D721Med (cell line): ENCODE data around the gene ADNP2.

Experiments used
- DNase-seq: peaks from one replicate; pipeline ENCODE4 v3.0.0; 2011; ENCODE audit warnings: low spot score; ENCODE audit not compliant: insufficient read length
- FAIRE-seq: peaks from 2 replicates; lab custom pipeline; 2011; peaks lifted over from hg19 to GRCh38; lab: Jason Lieb, UNC
- CTCF ChIP-seq: IDR thresholded peaks from 2 replicates; pipeline ENCODE4 v1.5.1; 2012; ENCODE audit warnings: mild to moderate bottlenecking, control low read depth; ENCODE audit not compliant: insufficient read depth; ENCODE audit errors: missing control alignments

Gene ADNP2

GRCh38 chr18:80181642-80182461 lies 72.8 kb downstream of the ADNP2 start:
- no peak for FAIRE-seq
- TF ChIP-seq CTCF = no peak
- DNase-seq = no peak

- DNase-seq (no peak), FAIRE-seq (no peak)
- TF ChIP-seq CTCF = no peak
Observed at GRCh38 chr18:80182855-80183254, 73.8 kb downstream of the ADNP2 start.

- FAIRE-seq = peak; percentile 48
- DNase-seq = no peak
- no peak for TF ChIP-seq CTCF
Observed at GRCh38 chr18:80183273-80184050, 74.4 kb downstream of the ADNP2 start.

- no peak for TF ChIP-seq CTCF
- FAIRE-seq (no peak), DNase-seq (no peak)
Observed at GRCh38 chr18:80184243-80184772, 75.2 kb downstream of the ADNP2 start.

GRCh38 chr18:80185545-80185944 lies 76.5 kb downstream of the ADNP2 start:
- TF ChIP-seq CTCF = no peak
- DNase-seq = no peak
- FAIRE-seq = peak; percentile 53

- FAIRE-seq = peak; percentile 67
- no peak for TF ChIP-seq CTCF
Observed at GRCh38 chr18:80187956-80188642, 79.0 kb downstream of the ADNP2 start.

More at GRCh38 chr18:80187956-80188642, 79.0 kb downstream of the ADNP2 start:
- DNase-seq = no peak
